BJ (cell line): Measurements from ENCODE around the gene ERH. TPM values are rescaled to one million over a fixed set of nuclear protein-coding genes. Genes with fewer than 3 reads are reported as not detected.

ENCODE experiments used
- CTCF ChIA-PET: fragments of 350-600 bp; formaldehyde crosslinking; extraction: SDS; loops from one replicate; lab custom pipeline; 2021; ENCODE audit warnings: antibody characterized with exemption, inconsistent platforms; lab: Yijun Ruan, JAX
- POLR2A ChIA-PET: fragments of 300-600 bp; sonication (Branson Sonifier 250); formaldehyde crosslinking; extraction: SDS; loops from one replicate; lab custom pipeline; 2021; ENCODE audit warnings: antibody characterized with exemption; lab: Charles Lee
- DNase-seq: peaks from one replicate; pipeline ENCODE4 v3.0.0-alpha.2; 2011; ENCODE audit warnings: low read depth
- H3K27me3 ChIP-seq: 2 replicates; pipeline ENCODE4 v1.6.0; 2011; ENCODE audit warnings: low read length; ENCODE audit not compliant: control insufficient read depth, insufficient read depth
- H3K36me3 ChIP-seq: 2 replicates; pipeline ENCODE4 v1.5.1; 2011; ENCODE audit warnings: low read length; ENCODE audit not compliant: control insufficient read depth, insufficient read depth
- H3K4me3 ChIP-seq: 2 replicates; pipeline ENCODE4 v1.5.1; 2011; ENCODE audit warnings: low read depth, mild to moderate bottlenecking, control low read depth, low read length
- CTCF ChIP-seq: IDR thresholded peaks from 2 replicates; pipeline ENCODE4 v1.5.1; 2011; ENCODE audit warnings: low read depth, mild to moderate bottlenecking, control low read depth, inconsistent platforms, low read length, moderate library complexity; ENCODE audit not compliant: insufficient read depth
- polyA minus RNA-seq: library from RNA; depleted of rRNA, polyadenylated mRNA; stranded (reverse); fragments of >200 nt; gene quantifications from 2 replicates; pipeline ENCODE4 v1.2.3, GENCODE V29; 2011; rRNA and poly(A)+ RNA removed
- polyA plus RNA-seq: library from polyadenylated mRNA; depleted of rRNA; stranded (reverse); fragments of >200 nt; gene quantifications from 2 replicates; pipeline ENCODE4 v1.2.3, GENCODE V29; 2011; rRNA removed

ERH gene
- polyA plus RNA-seq (43.1 and 109 TPM in 2 replicates), polyA minus RNA-seq (82.6 and 89.9 TPM in 2 replicates)

GRCh38 chr14:69398053-69398817, at the start of gene ERH, which contains the start of gene SLC39A9:
Gene ERH, minus strand, starts transcription at chr14:69398299. Its CDS starts 66 bp downstream, at chr14:69398233.
Gene SLC39A9, plus strand, starts transcription at chr14:69398692. Its CDS starts 678 bp downstream, at chr14:69399370.
- Histone ChIP-seq H3K27me3 (no peaks in the 10 kb centered on the region), H3K36me3 (peaks cover 11% of the 10 kb centered on the region), H3K4me3 (peak within 1 kb of the TSS; percentile 99)
- TF ChIP-seq CTCF = no peak
- ChIA-PET POLR2A (interaction anchor here (0.5 kb wide), 1 partner anchor 65 kb away, joined by 4 read pairs; no protein-coding TSS in a partner anchor), CTCF (interaction anchor here (0.6 to 2.7 kb wide), 6 partner anchors 11 to 164 kb away, joined by 3 to 13 read pairs (median 4); no protein-coding TSS in a partner anchor)
- peak; percentile 82 for DNase-seq

GRCh38 chr14:69443296-69443805, 45.3 kb upstream of the ERH start:
- ChIA-PET POLR2A (no interaction called here), CTCF (no interaction called here)
- no peak for DNase-seq
- Histone ChIP-seq H3K36me3 (peaks cover 2% of the 10 kb centered on the region; the same call in 1 of the 2 replicates), H3K4me3 (no peak overlapping the region), H3K27me3 (no peaks in the 10 kb centered on the region)
- TF ChIP-seq CTCF = no peak

GRCh38 chr14:69441948-69442347, 43.8 kb upstream of the ERH start:
- no peak for DNase-seq
- TF ChIP-seq CTCF = no peak
- no peaks in the 10 kb centered on the region for H3K27me3 ChIP-seq
- H3K36me3 ChIP-seq = peaks cover 2% of the 10 kb centered on the region; the same call in 1 of the 2 replicates
- ChIA-PET CTCF (interaction anchor here (2.3 kb wide), 1 partner anchor 14 kb away, joined by 9 read pairs; no protein-coding TSS in a partner anchor), POLR2A (no interaction called here)
- no peak overlapping the region for H3K4me3 ChIP-seq

- Histone ChIP-seq H3K27me3 (no peaks in the 10 kb centered on the region), H3K36me3 (peaks cover 2% of the 10 kb centered on the region; the same call in 1 of the 2 replicates), H3K4me3 (no peak overlapping the region)
- no peak for TF ChIP-seq CTCF
- ChIA-PET POLR2A (no interaction called here), CTCF (interaction anchor here (1.0 kb wide), 1 partner anchor 9 kb away, joined by 3 read pairs; no protein-coding TSS in a partner anchor)
- DNase-seq = no peak
These were observed 41.6 kb upstream of the ERH start for GRCh38 chr14:69439521-69440270.
